Activated CD8-positive, alpha-beta T cell treated with anti-CD3 and anti-CD28 coated beads for 36 hours (primary cell): Measurements from ENCODE around the gene DNAJC27. TPM values are rescaled to one million over a fixed set of nuclear protein-coding genes. Genes with fewer than 3 reads are reported as not detected.
A peak's percentile ranks its signal among the peaks of the same experiment; 100 is the strongest.

Experiments
- ATAC-seq: fragments of 200-7000 bp; cut with Tn5 transposase; one replicate; pipeline ENCODE4 v1.10.0; 2021; ENCODE audit warnings: mild to moderate bottlenecking, moderate library complexity
- CTCF ChIA-PET: fragments of 350-600 bp; sonication (Branson Sonifier 250); formaldehyde crosslinking; loops from one replicate; lab custom pipeline; 2021; ENCODE audit warnings: antibody characterized with exemption; lab: Charles Lee
- POLR2A ChIA-PET: fragments of 350-600 bp; sonication (Branson Sonifier 250); formaldehyde crosslinking; loops from one replicate; lab custom pipeline; 2021; ENCODE audit warnings: antibody characterized with exemption; lab: Charles Lee
- DNase-seq: peaks from one replicate; pipeline ENCODE4 v3.0.0-alpha.2; 2020
- H3K27ac Mint-ChIP-seq: one replicate; pipeline ENCODE4 v1.8.0; 2021; ENCODE audit warnings: mild to moderate bottlenecking, mixed read lengths
- H3K27me3 Mint-ChIP-seq: one replicate; pipeline ENCODE4 v1.8.0; 2021; ENCODE audit warnings: mixed read lengths
- H3K36me3 Mint-ChIP-seq: one replicate; pipeline ENCODE4 v1.8.0; 2021; ENCODE audit warnings: low read depth, mixed read lengths
- H3K4me1 Mint-ChIP-seq: one replicate; pipeline ENCODE4 v1.8.0; 2021; ENCODE audit warnings: low read depth, mixed read lengths
- H3K4me3 Mint-ChIP-seq: one replicate; pipeline ENCODE4 v1.8.0; 2021; ENCODE audit warnings: mild to moderate bottlenecking, moderate library complexity, mixed read lengths
- H3K9me3 Mint-ChIP-seq: one replicate; pipeline ENCODE4 v1.8.0; 2021; ENCODE audit warnings: mixed read lengths
- intact Hi-C: fragments of 100-400 bp; cut with micrococcal nuclease; formaldehyde crosslinking; loops from one replicate; pipeline ENCODE4 v1.10.0; 2022
- total RNA-seq, 2 experiments: library from RNA; stranded (reverse); gene quantifications; one replicate each; pipeline ENCODE4 v1.2.3, GENCODE V29; 2021
- TF ChIP-seq, protein P1 (sequence below): fragments of 200-600 bp; IDR thresholded peaks from one replicate; pipeline ENCODE4 v1.8.0; 2022; ENCODE audit warnings: antibody characterized with exemption, mild to moderate bottlenecking

Gene DNAJC27
- total RNA-seq, 2 experiments from 2014 or later: 5.2 to 6.6 TPM

DNA sequence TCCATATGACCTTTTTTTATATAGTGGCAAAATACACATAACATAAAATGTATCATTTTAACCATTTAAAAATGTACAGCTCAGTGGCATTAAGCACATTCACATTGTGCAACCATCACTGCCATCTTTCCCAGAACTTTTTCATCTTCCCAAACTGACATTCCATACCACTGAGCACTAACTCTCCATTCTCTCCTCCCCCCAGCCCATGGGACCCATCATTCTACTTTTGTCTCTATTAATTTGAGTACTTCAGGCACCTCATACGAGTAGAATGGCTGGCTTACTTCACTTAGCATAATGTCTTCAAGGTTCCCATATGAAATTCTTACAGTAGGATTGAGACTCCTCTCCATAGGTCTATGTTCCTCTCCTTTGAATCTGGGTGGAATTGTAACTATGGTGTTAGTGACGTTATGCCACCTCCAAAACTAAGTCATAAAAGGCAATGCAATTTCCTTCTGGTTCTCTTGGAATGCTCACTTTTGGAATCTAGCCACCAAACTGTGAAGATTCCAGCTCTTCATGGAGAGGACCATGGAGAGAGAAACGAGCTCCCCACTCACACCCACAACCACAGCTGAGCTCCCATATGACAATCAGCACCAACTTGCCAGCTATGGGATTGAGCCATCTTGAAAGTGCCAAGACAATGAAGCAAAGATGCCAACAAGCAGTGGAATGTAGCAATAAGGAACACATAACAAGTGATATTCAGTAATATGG lies 9.8 kb upstream of the DNAJC27 start:
- intact Hi-C loops: no loop called here
- ChIA-PET POLR2A (no interaction called here), CTCF (interaction anchor here (0.5 to 1.4 kb wide), 5 partner anchors 19 to 1010 kb away, joined by 3 read pairs; no protein-coding TSS in a partner anchor)
- H3K4me1 Mint-ChIP-seq: no peaks in the 10 kb centered on the region
- TF ChIP-seq, protein P1, sequence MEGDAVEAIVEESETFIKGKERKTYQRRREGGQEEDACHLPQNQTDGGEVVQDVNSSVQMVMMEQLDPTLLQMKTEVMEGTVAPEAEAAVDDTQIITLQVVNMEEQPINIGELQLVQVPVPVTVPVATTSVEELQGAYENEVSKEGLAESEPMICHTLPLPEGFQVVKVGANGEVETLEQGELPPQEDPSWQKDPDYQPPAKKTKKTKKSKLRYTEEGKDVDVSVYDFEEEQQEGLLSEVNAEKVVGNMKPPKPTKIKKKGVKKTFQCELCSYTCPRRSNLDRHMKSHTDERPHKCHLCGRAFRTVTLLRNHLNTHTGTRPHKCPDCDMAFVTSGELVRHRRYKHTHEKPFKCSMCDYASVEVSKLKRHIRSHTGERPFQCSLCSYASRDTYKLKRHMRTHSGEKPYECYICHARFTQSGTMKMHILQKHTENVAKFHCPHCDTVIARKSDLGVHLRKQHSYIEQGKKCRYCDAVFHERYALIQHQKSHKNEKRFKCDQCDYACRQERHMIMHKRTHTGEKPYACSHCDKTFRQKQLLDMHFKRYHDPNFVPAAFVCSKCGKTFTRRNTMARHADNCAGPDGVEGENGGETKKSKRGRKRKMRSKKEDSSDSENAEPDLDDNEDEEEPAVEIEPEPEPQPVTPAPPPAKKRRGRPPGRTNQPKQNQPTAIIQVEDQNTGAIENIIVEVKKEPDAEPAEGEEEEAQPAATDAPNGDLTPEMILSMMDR: no peak
- H3K27ac Mint-ChIP-seq: no peak overlapping the region
- H3K36me3 Mint-ChIP-seq: no peaks in the 10 kb centered on the region
- no peak overlapping the region for H3K4me3 Mint-ChIP-seq
- peaks cover 5% of the 10 kb centered on the region for H3K27me3 Mint-ChIP-seq
- ATAC-seq (no peak), DNase-seq (no peak)
- no peaks in the 10 kb centered on the region for H3K9me3 Mint-ChIP-seq

DNA sequence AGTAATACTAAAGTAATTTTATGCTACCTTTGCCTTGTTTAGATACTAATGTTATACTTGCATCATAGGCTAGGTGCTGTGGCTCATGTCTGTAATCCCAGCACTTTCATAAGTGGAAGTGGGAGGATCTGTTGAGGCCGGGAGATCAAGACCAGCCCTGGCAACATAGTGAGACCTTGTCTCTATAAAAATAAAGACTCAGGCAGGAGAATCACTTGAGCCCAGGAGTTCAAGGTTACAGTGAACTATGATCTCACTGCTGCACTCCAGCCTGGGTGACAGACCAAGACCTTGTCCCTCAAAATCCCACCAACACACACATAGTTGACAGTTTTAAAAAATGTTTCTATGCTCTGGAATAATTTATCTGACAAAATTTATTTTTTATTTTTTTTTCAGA lies 6.9 kb upstream of the DNAJC27 start:
- Mint-ChIP-seq H3K9me3 (no peaks in the 10 kb centered on the region), H3K36me3 (no peaks in the 10 kb centered on the region), H3K27me3 (no peaks in the 10 kb centered on the region), H3K4me3 (no peak overlapping the region), H3K27ac (no peak overlapping the region), H3K4me1 (peaks cover 7% of the 10 kb centered on the region)
- TF ChIP-seq, protein P1: no peak
- ChIA-PET CTCF (interaction anchor here (0.6 to 8.1 kb wide), 3 partner anchors 29 to 218 kb away, joined by 3 to 183 read pairs (median 6); no protein-coding TSS in a partner anchor), POLR2A (no interaction called here)
- no peak for ATAC-seq
- intact Hi-C loops: loop anchor here (10.0 kb wide), 1 partner anchor 216 kb away; no protein-coding TSS in a partner anchor
- no peak for DNase-seq

GRCh38 chr2:24977631-24978030 lies 5.9 kb upstream of the DNAJC27 start:
- POLR2A ChIA-PET: no interaction called here
- Mint-ChIP-seq H3K4me1 (peaks cover 12% of the 10 kb centered on the region), H3K36me3 (no peaks in the 10 kb centered on the region), H3K27ac (no peak overlapping the region), H3K4me3 (no peak overlapping the region), H3K27me3 (no peaks in the 10 kb centered on the region), H3K9me3 (no peaks in the 10 kb centered on the region)
- CTCF ChIA-PET: interaction anchor here (8.1 kb wide), 1 partner anchor 153 kb away, joined by 183 read pairs; no protein-coding TSS in a partner anchor
- TF ChIP-seq, protein P1: no peak
- DNase-seq: no peak
- intact Hi-C loops: loop anchor here (10.0 kb wide), 1 partner anchor 217 kb away; no protein-coding TSS in a partner anchor
- ATAC-seq: no peak

GRCh38 chr2:24973812-24974211 lies 2.1 kb upstream of the DNAJC27 start:
- Mint-ChIP-seq H3K27me3 (no peaks in the 10 kb centered on the region), H3K27ac (peak overlapping the region; percentile 100), H3K4me1 (peaks cover 14% of the 10 kb centered on the region), H3K9me3 (no peaks in the 10 kb centered on the region), H3K4me3 (no peak overlapping the region), H3K36me3 (no peaks in the 10 kb centered on the region)
- DNase-seq: no peak
- POLR2A ChIA-PET: interaction anchor here (0.6 to 2.0 kb wide), 3 partner anchors 155 to 1082 kb away, joined by 3 to 11 read pairs (median 3); no protein-coding TSS in a partner anchor
- CTCF ChIA-PET: interaction anchor here (1.1 to 8.1 kb wide), 6 partner anchors 11 to 157 kb away, joined by 3 to 183 read pairs (median 4); no protein-coding TSS in a partner anchor
- ATAC-seq: no peak
- intact Hi-C loops: loop anchor here (2.0 to 10.0 kb wide), 2 partner anchors 157 to 221 kb away; no protein-coding TSS in a partner anchor
- TF ChIP-seq, protein P1: no peak
